Large intestine (tissue), 3 donors: ENCODE data around the gene PRKCE. TPM values are rescaled to one million over a fixed set of nuclear protein-coding genes. Genes with fewer than 3 reads are reported as not detected.
"Not testable (repeated sequence)": the region's sequence is repeated elsewhere in the genome, so short reads cannot be mapped to it uniquely, and the experiment has no call there.

ENCODE experiments used
- DNase-seq, 2 donors: peaks; one replicate each; pipeline versions ENCODE4 v3.0.0 to v3.0.0-alpha.2; 2013
- H3K27ac ChIP-seq: one replicate; pipeline ENCODE4 v1.5.1; 2013; ENCODE audit warnings: low read length
- H3K27me3 ChIP-seq: 2 replicates; pipeline ENCODE4 v1.6.1; 2013; ENCODE audit warnings: low read length; ENCODE audit not compliant: control insufficient read depth, insufficient read depth
- H3K36me3 ChIP-seq: 2 replicates; pipeline ENCODE4 v1.6.1; 2013; ENCODE audit warnings: low read length; ENCODE audit not compliant: control insufficient read depth, insufficient read depth
- H3K4me1 ChIP-seq: one replicate; pipeline ENCODE4 v1.6.1; 2013; ENCODE audit warnings: low read length; ENCODE audit not compliant: control insufficient read depth, insufficient read depth
- H3K4me3 ChIP-seq: one replicate; pipeline ENCODE4 v1.5.1; 2013; ENCODE audit warnings: low read length
- H3K9me3 ChIP-seq: one replicate; pipeline ENCODE4 v1.6.1; 2013; ENCODE audit warnings: mild to moderate bottlenecking, low read depth, low read length, moderate library complexity; ENCODE audit not compliant: control insufficient read depth
- WGBS: methylation state at CpG from one replicate; pipeline ENCODE4 v1.1.5; 2013; ENCODE audit warnings: low lambda C conversion rate; ENCODE audit not compliant: insufficient coverage; 5-methylcytosine and 5-hydroxymethylcytosine counted together
- polyA plus RNA-seq: library from polyadenylated mRNA; unstranded; fragments of 120-200 nt; gene quantifications from one replicate; pipeline ENCODE4 v1.2.1, GENCODE V29; 2013

The PRKCE gene
- polyA plus RNA-seq, 1 donor = 13.0 TPM

- no peaks in the 10 kb centered on the region for H3K27me3 ChIP-seq
- DNase-seq = peak; percentile 68 to 83
- no peaks in the 10 kb centered on the region for H3K9me3 ChIP-seq
- peak overlapping the region; percentile 13 for H3K27ac ChIP-seq
- 18% methylated on average over 3 of the region's 8 CpGs for WGBS
- no peak overlapping the region for H3K4me3 ChIP-seq
- H3K4me1 ChIP-seq = peaks cover 23% of the 10 kb centered on the region
- H3K36me3 ChIP-seq = no peaks in the 10 kb centered on the region
Observed at GRCh38 chr2:45889053-45889452, 237.6 kb downstream of the PRKCE start.

GRCh38 chr2:45889620-45890370 lies 238.3 kb downstream of the PRKCE start:
- WGBS = no CpG with 5 or more reads among the region's 7 CpGs
- Histone ChIP-seq H3K27me3 (no peaks in the 10 kb centered on the region), H3K9me3 (no peaks in the 10 kb centered on the region), H3K36me3 (no peaks in the 10 kb centered on the region), H3K4me1 (peaks cover 23% of the 10 kb centered on the region), H3K27ac (no peak overlapping the region), H3K4me3 (no peak overlapping the region)
- no peak for DNase-seq

- H3K4me3 ChIP-seq, H3K9me3 ChIP-seq, H3K36me3 ChIP-seq, H3K27me3 ChIP-seq, DNase-seq, H3K27ac ChIP-seq: not testable (repeated sequence)
- WGBS = no CpG with 5 or more reads among the region's 6 CpGs
- peaks cover 23% of the 10 kb centered on the region for H3K4me1 ChIP-seq
Observed at GRCh38 chr2:45890371-45890646, 238.8 kb downstream of the PRKCE start.

DNA sequence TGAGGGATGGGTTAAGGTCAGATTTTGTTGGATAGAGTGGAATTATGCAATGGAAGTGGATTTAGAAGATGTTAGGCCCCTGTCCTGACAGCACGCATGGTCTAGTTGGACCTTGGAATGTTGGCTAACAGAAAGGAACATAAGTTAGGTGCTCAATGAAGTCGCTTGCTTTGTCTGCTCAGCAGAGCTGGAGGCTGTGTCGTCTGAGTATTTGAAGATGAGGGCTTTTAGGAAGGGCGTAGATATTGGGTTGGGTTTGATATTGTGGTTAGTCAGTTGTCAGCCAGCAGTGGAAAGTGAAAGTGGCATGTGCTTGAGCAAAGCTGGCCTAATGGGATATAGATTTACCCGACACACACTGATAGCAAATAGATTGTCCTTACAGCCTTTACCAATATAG lies 239.3 kb downstream of the PRKCE start:
- peak in 1 of 2 donors; percentile 51 for DNase-seq
- 43% methylated on average over 2 of the region's 5 CpGs for WGBS
- no peaks in the 10 kb centered on the region for H3K9me3 ChIP-seq
- H3K4me3 ChIP-seq = no peak overlapping the region
- no peaks in the 10 kb centered on the region for H3K27me3 ChIP-seq
- H3K36me3 ChIP-seq = no peaks in the 10 kb centered on the region
- no peak overlapping the region for H3K27ac ChIP-seq
- peaks cover 23% of the 10 kb centered on the region for H3K4me1 ChIP-seq

DNA sequence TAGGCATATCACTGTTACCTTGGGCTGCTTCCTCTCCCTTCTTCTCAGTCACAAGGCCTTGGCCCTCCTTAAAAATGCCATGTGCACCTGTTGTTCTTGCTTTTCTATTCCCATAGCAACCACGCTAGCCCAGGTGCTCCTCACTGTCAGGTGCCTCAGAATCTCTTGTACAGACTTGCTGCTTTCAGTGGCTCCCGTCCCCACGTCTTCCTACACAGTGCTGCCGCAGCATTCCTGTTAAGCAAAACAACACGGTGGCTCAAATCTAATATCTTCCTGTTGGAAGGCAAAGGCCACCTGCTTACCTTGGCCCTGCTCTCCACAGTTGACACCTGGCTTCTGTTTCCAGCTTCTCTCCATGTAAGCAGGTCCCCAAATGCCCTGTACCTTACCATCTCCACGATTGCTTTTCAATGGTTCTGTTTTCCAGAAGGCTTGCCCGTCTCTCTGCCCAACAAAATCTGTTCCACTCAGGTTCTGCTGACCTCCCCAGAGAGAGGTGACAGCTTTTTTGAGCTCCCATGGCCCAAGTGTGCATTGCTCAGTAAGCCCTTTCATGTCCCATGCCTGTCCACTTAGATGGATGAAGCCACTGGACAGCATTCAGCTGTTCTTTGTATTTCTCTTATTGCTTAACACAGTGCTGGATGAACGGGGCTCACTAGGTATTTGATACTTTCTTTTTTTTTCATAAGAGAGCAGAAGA lies 240.4 kb downstream of the PRKCE start:
- WGBS = 63% methylated on average over 3 of the region's 8 CpGs
- Histone ChIP-seq H3K27ac (no peak overlapping the region), H3K4me1 (peaks cover 23% of the 10 kb centered on the region)

GRCh38 chr2:45892425-45892745 lies 240.9 kb downstream of the PRKCE start:
- Histone ChIP-seq H3K4me1 (peaks cover 23% of the 10 kb centered on the region), H3K27me3 (no peaks in the 10 kb centered on the region), H3K9me3 (no peaks in the 10 kb centered on the region), H3K36me3 (no peaks in the 10 kb centered on the region), H3K27ac (no peak overlapping the region), H3K4me3 (no peak overlapping the region)
- no CpG with 5 or more reads among the region's 3 CpGs for WGBS
- no peak for DNase-seq

More for the DNA sequence above, 240.4 kb downstream of the PRKCE start:
- no peak for DNase-seq
- H3K36me3 ChIP-seq = no peaks in the 10 kb centered on the region
- no peaks in the 10 kb centered on the region for H3K9me3 ChIP-seq
- H3K27me3 ChIP-seq = no peaks in the 10 kb centered on the region
- H3K4me3 ChIP-seq = no peak overlapping the region

GRCh38 chr2:45892757-45893156 lies 241.3 kb downstream of the PRKCE start:
- DNase-seq = no peak
- peaks cover 23% of the 10 kb centered on the region for H3K4me1 ChIP-seq
- H3K36me3 ChIP-seq = no peaks in the 10 kb centered on the region
- H3K27me3 ChIP-seq = no peaks in the 10 kb centered on the region
- H3K4me3 ChIP-seq = no peak overlapping the region
- no peak overlapping the region for H3K27ac ChIP-seq
- WGBS = 100% methylated on average over 1 of the region's 7 CpGs
- H3K9me3 ChIP-seq = no peaks in the 10 kb centered on the region

DNA sequence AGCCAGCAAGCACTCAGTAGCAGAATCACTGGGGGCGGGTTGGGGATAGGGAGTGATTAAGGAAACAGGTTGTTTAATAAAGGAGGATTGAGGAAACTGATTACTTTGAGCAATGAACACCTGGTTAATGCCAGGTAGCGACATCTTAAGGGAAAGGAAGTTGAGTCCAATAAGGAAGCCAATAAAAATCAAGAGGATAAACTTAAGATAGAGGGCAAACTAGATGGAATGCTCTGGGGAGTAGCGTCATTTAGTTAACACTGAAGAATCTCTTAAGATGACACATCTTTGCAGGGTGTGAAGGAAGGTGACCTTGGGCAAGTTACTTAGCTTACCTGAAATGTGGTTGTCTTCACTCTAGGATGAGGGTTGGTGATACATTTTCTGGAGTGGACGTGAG lies 242.7 kb downstream of the PRKCE start:
- Histone ChIP-seq H3K27ac (no peak overlapping the region), H3K9me3 (no peaks in the 10 kb centered on the region), H3K4me1 (peaks cover 11% of the 10 kb centered on the region), H3K4me3 (no peak overlapping the region), H3K27me3 (no peaks in the 10 kb centered on the region), H3K36me3 (no peaks in the 10 kb centered on the region)
- no peak for DNase-seq
- WGBS = 70% methylated on average over 2 of the region's 4 CpGs

DNA sequence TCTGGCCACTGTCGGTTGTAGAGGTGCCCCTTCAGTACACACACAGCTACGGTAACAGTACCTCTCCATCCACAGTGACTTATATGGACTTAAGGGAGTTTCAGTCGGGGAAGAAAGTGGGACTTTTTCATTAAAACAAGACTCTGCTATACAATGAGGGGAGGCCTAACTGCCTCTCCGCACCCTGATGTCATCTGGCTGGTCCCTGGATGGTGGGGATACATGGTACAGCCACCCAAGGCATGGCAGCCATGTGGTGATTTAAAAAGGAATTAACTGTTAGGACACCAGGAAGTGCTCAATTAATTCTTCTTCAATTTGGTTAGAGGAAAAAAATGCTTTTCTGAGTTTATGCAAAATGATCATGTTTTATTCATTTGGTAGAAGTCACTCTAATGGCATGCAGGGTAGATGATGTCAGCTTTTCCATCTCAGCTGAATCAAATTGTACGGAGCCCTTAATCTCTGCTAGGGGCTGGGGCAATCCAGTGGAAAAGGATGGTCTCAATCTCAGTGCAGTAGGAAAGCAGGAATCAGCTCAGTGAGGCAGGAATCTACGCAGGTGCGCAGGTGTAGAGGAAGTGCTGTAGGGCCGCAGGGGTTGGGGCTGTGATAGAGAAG lies 243.9 kb downstream of the PRKCE start:
- no peak overlapping the region for H3K4me3 ChIP-seq
- DNase-seq = no peak
- peaks cover 8% of the 10 kb centered on the region for H3K4me1 ChIP-seq
- no peak overlapping the region for H3K27ac ChIP-seq
- no peaks in the 10 kb centered on the region for H3K27me3 ChIP-seq
- no peaks in the 10 kb centered on the region for H3K9me3 ChIP-seq
- H3K36me3 ChIP-seq = no peaks in the 10 kb centered on the region
- 100% methylated on average over 3 of the region's 8 CpGs for WGBS

DNA sequence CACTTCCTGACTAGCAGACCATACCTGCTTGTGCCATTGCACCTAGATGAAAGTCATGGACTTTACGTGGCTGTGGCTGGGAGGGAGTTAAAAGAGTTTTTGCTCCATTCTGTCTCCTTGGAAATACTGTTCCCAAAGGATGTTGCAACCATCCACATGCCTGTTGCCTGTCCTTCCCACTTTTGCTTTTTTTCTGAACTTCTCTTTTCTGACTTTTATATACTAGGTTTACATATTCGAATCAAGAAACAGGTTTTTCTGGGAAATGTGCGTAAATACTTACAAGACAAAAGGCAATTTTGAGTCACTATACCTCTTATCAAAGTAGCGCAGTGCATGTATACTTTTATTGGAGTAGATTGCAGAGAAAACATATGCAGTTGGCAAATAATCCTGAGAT lies 244.8 kb downstream of the PRKCE start:
- no peaks in the 10 kb centered on the region for H3K36me3 ChIP-seq
- H3K27ac ChIP-seq = no peak overlapping the region
- DNase-seq = no peak
- no peaks in the 10 kb centered on the region for H3K27me3 ChIP-seq
- H3K4me3 ChIP-seq = no peak overlapping the region
- H3K4me1 ChIP-seq = peaks cover 2% of the 10 kb centered on the region
- H3K9me3 ChIP-seq = no peaks in the 10 kb centered on the region
- WGBS = 92% methylated on average over 2 of the region's 4 CpGs
